OCI-LY7 (cell line): Measurements from ENCODE around the gene NTM. TPM values are rescaled to one million over a fixed set of nuclear protein-coding genes. Genes with fewer than 3 reads are reported as not detected.

Experiments
- BruUV-seq: library from RNA; stranded (reverse); fragments of 400-500 nt; replicated peaks from 2 replicates; lab custom pipeline; 2021; lab: Mats Ljungman, UMichigan
- CTCF ChIA-PET: fragments of 300-600 bp; sonication (Branson Sonifier 250); formaldehyde crosslinking; loops from one replicate; lab custom pipeline; 2022; ENCODE audit warnings: antibody characterized with exemption; ENCODE audit not compliant: unreplicated experiment; lab: Charles Lee
- POLR2A ChIA-PET: fragments of 300-600 bp; sonication (Branson Sonifier 250); formaldehyde crosslinking; loops from one replicate; lab custom pipeline; 2022; ENCODE audit warnings: antibody characterized with exemption; lab: Charles Lee
- DNase-seq: peaks from one replicate; pipeline ENCODE4 v3.0.0-alpha.2; 2015; ENCODE audit warnings: low spot score
- H2AFZ ChIP-seq: fragments of 200-600 bp; sonication (generic), shearing (Covaris generic); 2 replicates; pipeline ENCODE4 v1.6.1; 2014; ENCODE audit warnings: mild to moderate bottlenecking, antibody characterized with exemption, low read length, moderate library complexity
- H3K27ac ChIP-seq: fragments of 200-600 bp; sonication (generic); 2 replicates; pipeline ENCODE4 v1.5.1; 2014; ENCODE audit warnings: mixed run types, low read depth, mild to moderate bottlenecking, moderate library complexity, low read length, inconsistent platforms; ENCODE audit not compliant: poor library complexity, severe bottlenecking
- H3K36me3 ChIP-seq: fragments of 200-600 bp; sonication (generic); 2 replicates; pipeline ENCODE4 v1.6.1; 2014; ENCODE audit warnings: mild to moderate bottlenecking, antibody characterized with exemption, low read length, moderate library complexity, mixed read lengths; ENCODE audit not compliant: insufficient read depth
- H3K4me1 ChIP-seq: fragments of 200-600 bp; sonication (generic); 2 replicates; pipeline ENCODE4 v1.5.1; 2014; ENCODE audit warnings: mild to moderate bottlenecking, low read length; ENCODE audit not compliant: insufficient read depth, poor library complexity, severe bottlenecking
- H3K4me2 ChIP-seq: fragments of 200-600 bp; sonication (generic); 2 replicates; pipeline ENCODE4 v1.6.1; 2014; ENCODE audit warnings: mild to moderate bottlenecking, low read length
- H3K4me3 ChIP-seq: fragments of 200-600 bp; sonication (generic); 2 replicates; pipeline ENCODE4 v1.5.1; 2014; ENCODE audit warnings: mild to moderate bottlenecking, low read depth, low read length; ENCODE audit not compliant: poor library complexity, severe bottlenecking
- H3K79me2 ChIP-seq: fragments of 200-600 bp; sonication (generic); 2 replicates; pipeline ENCODE4 v1.6.1; 2016; ENCODE audit warnings: low read depth, mild to moderate bottlenecking, low read length, moderate library complexity, mixed read lengths; ENCODE audit not compliant: insufficient read depth
- H3K9me2 ChIP-seq: fragments of 200-600 bp; sonication (generic); 2 replicates; pipeline ENCODE4 v1.6.1; 2016; ENCODE audit warnings: mild to moderate bottlenecking, low read length, mixed read lengths; ENCODE audit not compliant: insufficient read depth
- H3K9me3 ChIP-seq: fragments of 200-600 bp; sonication (generic); 2 replicates; pipeline ENCODE4 v1.6.1; 2014; ENCODE audit warnings: mild to moderate bottlenecking, mixed run types, low read length, mixed read lengths
- H4K20me1 ChIP-seq: fragments of 200-600 bp; sonication (generic); 2 replicates; pipeline ENCODE4 v1.6.1; 2014; ENCODE audit warnings: mild to moderate bottlenecking, antibody characterized with exemption, low read length, moderate library complexity, mixed read lengths; ENCODE audit not compliant: insufficient read depth
- EZH2phosphoT487 ChIP-seq: fragments of 200-600 bp; sonication (generic); IDR thresholded peaks from 2 replicates; pipeline ENCODE4 v1.6.1; 2018; ENCODE audit warnings: low read depth, borderline replicate concordance, mild to moderate bottlenecking, mixed run types, antibody characterized with exemption, low read length, moderate library complexity, mixed read lengths
- intact Hi-C: fragments of 100-400 bp; cut with micrococcal nuclease; formaldehyde crosslinking; loops from one replicate; pipeline ENCODE4 v1.10.0; 2022; ENCODE audit not compliant: unreplicated experiment
- total RNA-seq, 2 experiments: library from RNA; depleted of rRNA in 1 of 2; stranded (reverse); fragments of >200 nt in 1 of 2; shearing (Covaris generic) in 1 of 2; gene quantifications; 2 replicates each; pipeline ENCODE4 v1.2.3, GENCODE V29; 2014 to 2022
- TF ChIP-seq, protein P1 (sequence below): fragments of 200-600 bp; sonication (generic); conservative IDR thresholded peaks from 2 replicates; pipeline ENCODE4 v1.5.1; 2014; ENCODE audit warnings: mild to moderate bottlenecking, antibody characterized with exemption, low read length, moderate library complexity, mixed read lengths

The NTM gene
- total RNA-seq, 2 experiments from 2014 or later = not detected

DNA sequence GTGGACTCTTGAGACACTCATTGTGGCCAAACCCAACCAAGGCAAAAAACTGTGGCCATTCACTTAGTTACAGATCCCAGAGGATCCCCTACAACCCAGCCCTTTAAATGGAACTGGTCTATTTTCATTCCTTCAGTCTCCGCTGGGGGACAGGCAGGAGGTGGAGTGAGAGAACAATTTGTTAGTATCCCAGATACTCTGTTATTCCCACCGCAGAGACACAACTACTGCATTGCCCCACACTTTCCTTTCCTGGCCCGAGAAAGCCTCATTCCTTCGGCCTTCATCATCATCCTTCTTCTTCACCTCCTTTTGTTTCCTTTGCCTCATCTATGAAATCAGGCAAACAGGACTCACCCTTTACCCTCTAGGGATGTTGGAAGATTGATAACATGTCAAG, 191.1 kb downstream of the NTM start:
- Histone ChIP-seq H2AFZ (no peak overlapping the region), H3K27ac (no peak overlapping the region), H3K4me1 (no peaks in the 10 kb centered on the region), H3K4me2 (no peak overlapping the region), H4K20me1 (no peaks in the 10 kb centered on the region), H3K4me3 (no peak overlapping the region), H3K9me3 (no peaks in the 10 kb centered on the region), H3K36me3 (no peaks in the 10 kb centered on the region), H3K79me2 (no peaks in the 10 kb centered on the region), H3K9me2 (no peaks in the 10 kb centered on the region)
- DNase-seq = no peak
- ChIA-PET CTCF (no interaction called here), POLR2A (no interaction called here)
- intact Hi-C loops = no loop called here
- TF ChIP-seq, protein P1, sequence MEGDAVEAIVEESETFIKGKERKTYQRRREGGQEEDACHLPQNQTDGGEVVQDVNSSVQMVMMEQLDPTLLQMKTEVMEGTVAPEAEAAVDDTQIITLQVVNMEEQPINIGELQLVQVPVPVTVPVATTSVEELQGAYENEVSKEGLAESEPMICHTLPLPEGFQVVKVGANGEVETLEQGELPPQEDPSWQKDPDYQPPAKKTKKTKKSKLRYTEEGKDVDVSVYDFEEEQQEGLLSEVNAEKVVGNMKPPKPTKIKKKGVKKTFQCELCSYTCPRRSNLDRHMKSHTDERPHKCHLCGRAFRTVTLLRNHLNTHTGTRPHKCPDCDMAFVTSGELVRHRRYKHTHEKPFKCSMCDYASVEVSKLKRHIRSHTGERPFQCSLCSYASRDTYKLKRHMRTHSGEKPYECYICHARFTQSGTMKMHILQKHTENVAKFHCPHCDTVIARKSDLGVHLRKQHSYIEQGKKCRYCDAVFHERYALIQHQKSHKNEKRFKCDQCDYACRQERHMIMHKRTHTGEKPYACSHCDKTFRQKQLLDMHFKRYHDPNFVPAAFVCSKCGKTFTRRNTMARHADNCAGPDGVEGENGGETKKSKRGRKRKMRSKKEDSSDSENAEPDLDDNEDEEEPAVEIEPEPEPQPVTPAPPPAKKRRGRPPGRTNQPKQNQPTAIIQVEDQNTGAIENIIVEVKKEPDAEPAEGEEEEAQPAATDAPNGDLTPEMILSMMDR = no peak
- no peak for TF ChIP-seq EZH2phosphoT487
- BruUV-seq = no TSS peak

DNA sequence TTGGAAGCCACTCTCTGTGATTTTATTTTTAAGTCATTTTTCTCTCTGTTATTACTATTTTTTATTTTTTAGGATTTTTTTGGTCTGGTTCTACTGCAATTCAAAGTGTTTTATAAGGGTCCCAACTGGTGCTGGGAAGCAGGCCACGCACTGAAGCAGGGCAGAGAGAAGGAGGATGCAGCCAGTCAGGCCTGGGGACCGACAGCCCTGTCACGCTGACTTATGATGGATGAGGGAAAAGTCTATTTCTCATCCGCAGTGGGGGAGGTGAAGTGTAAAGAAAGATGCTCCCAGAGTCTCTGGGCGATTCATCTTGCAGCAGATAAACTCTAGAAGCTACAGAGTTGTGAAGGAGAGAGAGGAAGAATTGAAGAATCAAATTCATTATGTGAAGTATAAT, 191.6 kb downstream of the NTM start:
- TF ChIP-seq, protein P1 = no peak
- TF ChIP-seq EZH2phosphoT487 = no peak
- Histone ChIP-seq H3K27ac (no peak overlapping the region), H3K9me3 (no peaks in the 10 kb centered on the region), H2AFZ (no peak overlapping the region), H3K36me3 (no peaks in the 10 kb centered on the region), H4K20me1 (no peaks in the 10 kb centered on the region), H3K4me2 (no peak overlapping the region), H3K4me3 (no peak overlapping the region), H3K9me2 (no peaks in the 10 kb centered on the region), H3K79me2 (no peaks in the 10 kb centered on the region), H3K4me1 (no peaks in the 10 kb centered on the region)
- DNase-seq = no peak
- intact Hi-C loops = no loop called here
- no TSS peak for BruUV-seq
- CTCF ChIA-PET = no interaction called here
- POLR2A ChIA-PET = no interaction called here

DNA sequence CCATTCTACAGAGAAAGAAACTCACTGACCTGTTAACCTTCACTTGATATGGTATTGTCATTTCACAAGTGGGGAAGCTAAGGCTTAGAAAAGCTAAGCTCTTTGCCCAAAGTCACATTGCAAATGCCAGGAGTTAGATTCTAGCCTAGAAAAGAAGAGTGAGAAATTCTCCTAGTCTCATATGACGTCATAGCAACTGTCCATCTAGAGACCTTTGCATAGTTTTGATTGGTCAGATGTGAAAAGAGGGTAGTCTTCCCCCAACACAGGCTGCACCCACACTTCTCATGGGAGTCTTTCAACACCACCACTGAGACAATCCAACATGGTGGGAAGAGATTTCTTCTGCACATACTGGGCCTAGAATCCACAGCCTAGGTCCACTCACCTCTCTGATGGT, 197.9 kb downstream of the NTM start:
- BruUV-seq = no TSS peak

More for the DNA sequence above, 197.9 kb downstream of the NTM start:
- intact Hi-C loops = no loop called here
- H3K4me1 ChIP-seq = no peaks in the 10 kb centered on the region
- H3K4me2 ChIP-seq = no peak overlapping the region
- no peak overlapping the region for H3K27ac ChIP-seq
- no peaks in the 10 kb centered on the region for H3K79me2 ChIP-seq
- ChIA-PET POLR2A (no interaction called here), CTCF (no interaction called here)
- TF ChIP-seq, protein P1 = no peak
- TF ChIP-seq EZH2phosphoT487 = no peak
- no peaks in the 10 kb centered on the region for H3K9me3 ChIP-seq
- no peaks in the 10 kb centered on the region for H3K9me2 ChIP-seq
- no peak for DNase-seq
- H2AFZ ChIP-seq = no peak overlapping the region
- H3K36me3 ChIP-seq = no peaks in the 10 kb centered on the region
- H3K4me3 ChIP-seq = no peak overlapping the region
- H4K20me1 ChIP-seq = no peaks in the 10 kb centered on the region
